SK-N-SH treated with all-trans-retinoic acid at 6 μM for 48 hours (cell line): Measurements from ENCODE around the gene RYR1.
"Not testable (repeated sequence)": the region's sequence is repeated elsewhere in the genome, so short reads cannot be mapped to it uniquely, and the experiment has no call there.

Experiments
- ATAC-seq: fragments of 200-7000 bp; cut with Tn5 transposase; 3 replicates; pipeline ENCODE4 v1.9.1; 2020; ENCODE audit warnings: mild to moderate bottlenecking, moderate library complexity
- ARNTL ChIP-seq: fragments of 450-650 bp; formaldehyde crosslinking; IDR thresholded peaks from 2 replicates; pipeline ENCODE4 v1.5.0; 2020; ENCODE audit warnings: low read depth, mild to moderate bottlenecking, moderate library complexity, borderline replicate concordance
- BACH2 ChIP-seq: fragments of 250-450 bp; sonication (Bioruptor Pico); IDR thresholded peaks from 2 replicates; pipeline ENCODE4 v1.9.0; 2021; ENCODE audit warnings: mild to moderate bottlenecking, borderline replicate concordance
- CREB5 ChIP-seq: fragments of 250-450 bp; sonication (Bioruptor Pico); IDR thresholded peaks from 2 replicates; pipeline ENCODE4 v1.5.1; 2020; ENCODE audit warnings: low read depth, mild to moderate bottlenecking, moderate library complexity
- CSRNP3 ChIP-seq: fragments of 250-450 bp; sonication (Bioruptor Pico); IDR thresholded peaks from 2 replicates; pipeline ENCODE4 v1.5.1; 2021; ENCODE audit warnings: mild to moderate bottlenecking, moderate library complexity
- ESRRG ChIP-seq: fragments of 250-450 bp; sonication (Bioruptor Pico); IDR thresholded peaks from 2 replicates; pipeline ENCODE4 v1.6.1; 2021; ENCODE audit warnings: mild to moderate bottlenecking
- GLIS3 ChIP-seq: fragments of 250-450 bp; sonication (Bioruptor Pico); IDR thresholded peaks from 2 replicates; pipeline ENCODE4 v1.5.0; 2020; ENCODE audit warnings: mild to moderate bottlenecking, moderate library complexity
- ISL1 ChIP-seq: fragments of 250-450 bp; sonication (Bioruptor Pico); IDR thresholded peaks from 2 replicates; pipeline ENCODE4 v2.1.2; 2022; ENCODE audit warnings: mild to moderate bottlenecking, moderate library complexity
- OSR1 ChIP-seq: fragments of 250-450 bp; sonication (Bioruptor Pico); IDR thresholded peaks from 2 replicates; pipeline ENCODE4 v1.8.0; 2022; ENCODE audit warnings: moderate library complexity, mild to moderate bottlenecking, inconsistent platforms
- PATZ1 ChIP-seq: fragments of 250-450 bp; sonication (Bioruptor Pico); IDR thresholded peaks from 2 replicates; pipeline ENCODE4 v1.8.0; 2020; ENCODE audit warnings: mild to moderate bottlenecking, moderate library complexity, borderline replicate concordance
- POU6F1 ChIP-seq: fragments of 250-450 bp; sonication (Bioruptor Pico); IDR thresholded peaks from 2 replicates; pipeline ENCODE4 v1.8.0; 2021; ENCODE audit warnings: low read depth, mild to moderate bottlenecking, moderate library complexity, borderline replicate concordance
- PPARA ChIP-seq: fragments of 250-450 bp; sonication (Bioruptor Pico); IDR thresholded peaks from 2 replicates; pipeline ENCODE4 v1.5.0; 2020; ENCODE audit warnings: mild to moderate bottlenecking, borderline replicate concordance
- RARB ChIP-seq: fragments of 250-450 bp; sonication (Bioruptor Pico); IDR thresholded peaks from 2 replicates; pipeline ENCODE4 v1.8.0; 2021; ENCODE audit warnings: mild to moderate bottlenecking, moderate library complexity
- SNAI2 ChIP-seq: fragments of 250-450 bp; sonication (Bioruptor Pico); IDR thresholded peaks from 2 replicates; pipeline ENCODE4 v1.5.0; 2020; ENCODE audit warnings: mild to moderate bottlenecking, moderate library complexity
- TCF4 ChIP-seq: fragments of 250-450 bp; sonication (Bioruptor Pico); IDR thresholded peaks from 2 replicates; pipeline ENCODE4 v1.8.0; 2021; ENCODE audit warnings: mild to moderate bottlenecking, moderate library complexity, borderline replicate concordance
- TOX ChIP-seq: fragments of 250-450 bp; sonication (Bioruptor Pico); IDR thresholded peaks from 2 replicates; pipeline ENCODE4 v1.8.0; 2021; ENCODE audit warnings: mild to moderate bottlenecking, moderate library complexity, borderline replicate concordance
- TSHZ2 ChIP-seq: fragments of 250-450 bp; sonication (Bioruptor Pico); IDR thresholded peaks from 2 replicates; pipeline ENCODE4 v1.5.0; 2020; ENCODE audit warnings: mild to moderate bottlenecking, moderate library complexity
- ZC3H10 ChIP-seq: fragments of 250-450 bp; sonication (Bioruptor Pico); IDR thresholded peaks from 2 replicates; pipeline ENCODE4 v1.5.1; 2021; ENCODE audit warnings: mild to moderate bottlenecking, moderate library complexity
- ZFP3 ChIP-seq: fragments of 250-450 bp; sonication (Bioruptor Pico); IDR thresholded peaks from 2 replicates; pipeline ENCODE4 v1.5.0; 2020; ENCODE audit warnings: mild to moderate bottlenecking, moderate library complexity
- ZFP30 ChIP-seq: fragments of 450-650 bp; formaldehyde crosslinking; IDR thresholded peaks from 2 replicates; pipeline ENCODE4 v1.5.0; 2022; ENCODE audit warnings: mild to moderate bottlenecking, moderate library complexity
- ZNF565 ChIP-seq: fragments of 450-650 bp; formaldehyde crosslinking; conservative IDR thresholded peaks from 2 replicates; pipeline ENCODE4 v1.5.0; 2020; ENCODE audit warnings: low read depth, mild to moderate bottlenecking, moderate library complexity
- ZNF70 ChIP-seq: fragments of 450-650 bp; formaldehyde crosslinking; IDR thresholded peaks from 2 replicates; pipeline ENCODE4 v1.5.0; 2020; ENCODE audit warnings: mild to moderate bottlenecking, moderate library complexity
- ZNF8 ChIP-seq: fragments of 450-650 bp; formaldehyde crosslinking; IDR thresholded peaks from 2 replicates; pipeline ENCODE4 v1.5.0; 2020; ENCODE audit warnings: mild to moderate bottlenecking, moderate library complexity

The RYR1 gene

GRCh38 chr19:38409631-38410133 is 23.8 kb upstream of the RYR1 start:
- peak; percentile 56 for ATAC-seq

GRCh38 chr19:38410407-38410806 is 23.1 kb upstream of the RYR1 start:
- not testable (repeated sequence) for ATAC-seq

More at GRCh38 chr19:38409631-38410133, 23.8 kb upstream of the RYR1 start:
- TF ChIP-seq PPARA (no peak), ARNTL (CRISPR knock-in tag) (no peak), ESRRG (CRISPR knock-in tag) (no peak), GLIS3 (CRISPR knock-in tag) (no peak), ZNF8 (CRISPR knock-in tag) (no peak), SNAI2 (CRISPR knock-in tag) (no peak), POU6F1 (CRISPR knock-in tag) (no peak), TCF4 (CRISPR knock-in tag) (no peak), CSRNP3 (CRISPR knock-in tag) (no peak), TSHZ2 (CRISPR knock-in tag) (no peak), BACH2 (CRISPR knock-in tag) (no peak), ZNF70 (CRISPR knock-in tag) (no peak), ZFP3 (no peak), ZNF565 (CRISPR knock-in tag) (no peak), TOX (CRISPR knock-in tag) (no peak), PATZ1 (no peak), OSR1 (CRISPR knock-in tag) (no peak), ISL1 (CRISPR knock-in tag) (no peak), RARB (CRISPR knock-in tag) (no peak), ZC3H10 (CRISPR knock-in tag) (no peak)

- ATAC-seq: no peak; the same call in 2 of the 3 replicates
- TF ChIP-seq OSR1 (CRISPR knock-in tag) (no peak), TSHZ2 (CRISPR knock-in tag) (no peak), POU6F1 (CRISPR knock-in tag) (no peak), ZNF70 (CRISPR knock-in tag) (no peak), PPARA (no peak), TOX (CRISPR knock-in tag) (no peak), ZFP30 (CRISPR knock-in tag) (no peak), ZNF8 (CRISPR knock-in tag) (no peak), ISL1 (CRISPR knock-in tag) (no peak), CREB5 (CRISPR knock-in tag) (no peak)
Measured at GRCh38 chr19:38411041-38411712, 22.3 kb upstream of the RYR1 start.
